ENCODE results near the gene ABCB6.
"Not testable (repeated sequence)": the region's sequence is repeated elsewhere in the genome, so short reads cannot be mapped to it uniquely, and the experiment has no call there.

ABCB6 gene

GRCh38 chr2:219213026-219213415, 5.7 kb downstream of the ABCB6 start:
- no peak for DNase-seq

DNA sequence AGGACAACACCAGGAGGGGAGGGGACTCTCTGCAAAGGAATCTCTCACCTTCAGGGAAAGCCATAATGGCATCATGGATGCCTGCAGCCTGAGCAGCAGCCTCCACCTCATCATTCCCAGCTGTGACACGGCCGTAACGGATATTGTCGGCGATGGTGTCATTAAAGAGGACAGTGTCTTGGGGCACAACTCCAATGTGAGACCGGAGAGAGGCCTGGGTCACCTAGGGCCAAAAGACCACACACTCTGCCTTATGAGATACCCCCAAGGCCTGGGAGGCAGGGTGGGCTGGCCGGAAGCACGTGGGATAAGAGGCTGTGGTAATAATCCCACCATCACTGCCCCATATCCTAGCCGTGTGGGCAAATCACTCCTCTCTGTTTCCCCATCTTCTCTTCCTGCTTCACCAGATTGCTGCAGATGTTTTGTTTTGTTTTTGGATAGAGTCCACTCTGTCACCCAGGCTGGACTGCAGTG, 7.8 kb downstream of the ABCB6 start:
- no peak for DNase-seq

GRCh38 chr2:219210196-219210885, 8.4 kb downstream of the ABCB6 start:
- DNase-seq: no peak

DNA sequence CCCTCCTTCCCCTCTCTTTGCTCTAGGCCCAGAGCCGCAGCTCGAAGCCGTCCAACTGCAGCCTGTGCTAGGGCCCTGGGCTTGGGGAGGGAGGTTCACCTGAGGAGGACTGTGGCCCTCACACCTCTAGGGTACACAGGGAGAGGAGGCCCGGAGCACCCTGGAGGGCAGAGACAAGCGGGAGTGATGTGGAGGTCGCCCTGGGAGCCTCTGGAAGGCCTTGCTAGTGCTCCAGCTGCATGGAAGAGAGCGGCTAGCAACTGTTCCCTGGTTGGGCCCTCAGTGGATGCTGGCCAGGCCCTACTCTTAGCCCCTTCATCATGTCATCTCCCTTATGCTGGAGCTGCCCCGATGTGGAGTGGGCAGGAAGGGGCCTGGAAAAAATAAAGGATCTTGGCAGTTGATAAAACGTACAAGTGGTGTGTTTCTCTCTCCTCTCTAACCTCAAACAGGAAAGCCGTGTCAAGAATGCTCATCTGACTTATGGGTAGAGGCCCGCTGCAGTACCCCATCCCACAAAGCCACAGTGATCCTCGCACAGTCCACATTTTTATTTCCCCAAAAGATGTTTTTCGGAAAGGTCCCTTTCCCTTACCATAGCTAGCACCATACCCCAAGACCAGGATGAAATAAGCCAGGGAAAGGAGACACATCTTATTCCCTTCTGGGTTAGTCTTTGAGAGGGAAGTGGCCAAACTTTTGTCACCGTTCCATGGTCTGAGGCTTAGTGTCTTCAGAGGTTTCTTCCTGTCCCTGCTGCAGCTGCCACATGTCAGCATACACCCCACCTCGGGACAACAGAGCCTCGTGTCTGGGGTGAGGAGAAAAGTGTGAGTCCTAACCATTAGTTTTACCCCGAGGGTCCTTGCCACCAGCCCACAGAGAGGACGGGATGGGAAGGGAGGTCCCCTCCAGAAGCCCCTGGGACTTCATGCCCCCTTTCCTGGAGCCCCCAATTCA, 9.2 kb downstream of the ABCB6 start:
- no peak for DNase-seq

GRCh38 chr2:219207884-219208740, 10.6 kb downstream of the ABCB6 start:
- no peak for DNase-seq

GRCh38 chr2:219207134-219207883, 11.4 kb downstream of the ABCB6 start:
- DNase-seq: no peak

- peak; percentile 97 for DNase-seq
Measured at GRCh38 chr2:219206328-219207133, 12.2 kb downstream of the ABCB6 start, which contains the start of gene ZFAND2B. Gene ZFAND2B, plus strand, starts transcription at chr2:219206782. Its CDS starts 206 bp downstream, at chr2:219206988.

DNA sequence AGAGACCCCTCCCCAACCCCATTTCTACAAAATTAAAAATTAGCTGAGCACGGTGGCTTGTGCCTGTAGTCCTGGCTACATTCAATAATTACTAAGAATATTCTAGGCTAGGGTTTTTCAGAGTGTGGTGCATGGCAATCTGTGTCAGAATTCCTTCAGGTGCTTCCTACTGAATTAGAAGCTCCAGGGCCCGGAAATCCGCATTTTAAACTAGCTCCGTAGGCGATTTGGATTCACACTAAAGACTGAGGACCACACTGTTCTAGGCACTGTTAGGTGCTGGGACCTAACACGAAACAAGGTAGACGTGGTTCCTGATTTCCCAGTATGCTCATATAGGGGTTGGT, 12.8 kb downstream of the ABCB6 start:
- DNase-seq: no peak

DNA sequence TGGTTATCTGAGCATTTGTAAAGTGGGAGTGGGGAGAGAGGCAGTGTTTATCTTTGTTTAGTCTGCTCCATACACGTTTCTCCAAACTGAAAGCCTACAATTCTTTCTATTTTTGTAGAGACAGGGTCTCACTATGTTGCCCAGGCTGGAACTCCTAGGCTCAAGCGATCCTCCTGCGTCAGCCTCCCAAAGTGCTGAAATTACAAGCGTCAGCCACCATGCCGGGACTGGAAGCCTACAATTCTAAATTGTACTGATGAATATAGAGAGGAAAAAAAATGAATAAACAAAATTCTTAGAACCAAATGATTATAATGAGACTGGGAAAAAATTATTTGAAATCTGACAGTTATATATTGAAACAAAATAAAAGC, 13.6 kb downstream of the ABCB6 start:
- DNase-seq: no peak

GRCh38 chr2:219204425-219205164, 14.2 kb downstream of the ABCB6 start:
- DNase-seq: no peak

GRCh38 chr2:219201331-219201730, 17.4 kb downstream of the ABCB6 start:
- DNase-seq: not testable (repeated sequence)

GRCh38 chr2:219200502-219201326, 18.0 kb downstream of the ABCB6 start:
- peak; percentile 75 for DNase-seq

DNA sequence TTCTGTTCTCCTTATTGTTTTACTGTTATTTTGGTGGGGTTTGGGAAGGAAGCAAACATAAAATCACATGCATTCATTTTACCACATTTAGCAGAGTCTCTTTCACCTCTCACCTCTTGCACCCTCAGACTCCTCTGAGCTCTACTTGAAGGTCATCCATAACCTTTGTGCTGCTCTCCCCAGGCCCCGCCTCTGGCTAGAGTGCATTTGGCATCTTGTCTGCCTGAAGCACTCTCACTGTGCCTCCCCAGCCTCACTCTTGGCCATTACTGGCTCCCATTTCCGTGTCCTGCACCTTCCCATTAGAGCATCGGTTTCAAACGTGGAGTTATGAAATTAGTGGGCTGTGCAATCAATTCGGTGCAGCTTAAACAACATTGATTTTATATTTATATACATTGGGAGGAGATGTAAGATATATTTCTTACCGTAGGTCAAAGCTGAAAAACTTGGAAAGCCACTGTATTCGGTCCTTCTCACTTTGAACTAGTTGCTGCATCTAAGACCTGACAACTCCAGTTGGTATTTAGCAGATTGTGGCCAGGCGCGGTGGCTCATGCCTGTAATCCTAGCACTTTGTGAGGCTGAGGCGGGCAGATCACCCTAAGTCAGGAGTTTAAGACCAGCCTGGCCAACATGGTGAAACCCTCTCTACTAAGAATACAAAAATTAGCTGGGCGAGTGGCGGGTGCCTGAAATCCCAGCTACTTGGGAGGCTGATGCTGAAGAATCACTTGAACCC, 19.1 kb downstream of the ABCB6 start:
- DNase-seq: no peak

GRCh38 chr2:219198974-219199373, 19.8 kb downstream of the ABCB6 start:
- DNase-seq: no peak

GRCh38 chr2:219197388-219197787, 21.4 kb downstream of the ABCB6 start:
- DNase-seq: no peak

DNA sequence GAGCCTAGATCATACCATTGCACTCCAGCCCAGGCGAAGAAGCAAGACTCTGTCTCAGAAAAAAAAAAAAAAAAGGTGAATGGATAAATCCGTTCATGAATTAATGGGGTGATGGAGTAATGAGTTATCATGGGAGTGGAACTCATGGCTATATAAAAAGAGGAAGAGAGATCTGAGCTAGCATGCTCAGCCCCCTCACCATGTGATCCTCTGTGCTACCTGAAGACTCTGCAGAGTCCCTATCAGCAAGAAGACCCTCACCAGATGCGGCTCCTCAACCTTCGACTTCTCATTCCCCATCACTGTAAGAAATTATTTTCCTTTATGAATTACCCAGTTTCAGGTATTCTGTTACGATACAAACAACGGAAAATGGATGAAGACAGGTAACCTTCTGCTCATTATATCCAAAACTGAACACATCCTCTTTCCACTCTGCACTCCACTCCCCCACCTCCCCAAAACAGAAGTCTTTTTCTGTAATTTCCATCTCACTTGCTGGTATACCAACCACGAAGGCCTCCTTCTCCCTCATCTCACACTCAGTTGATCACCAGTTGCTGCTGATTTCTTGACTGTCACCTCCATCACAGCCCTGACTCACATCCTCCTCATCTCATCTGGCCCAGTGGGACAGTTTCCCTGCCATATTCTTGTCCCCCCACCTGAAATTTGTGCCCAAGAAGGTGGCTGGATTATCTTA, 31.9 kb downstream of the ABCB6 start:
- DNase-seq: no peak

GRCh38 chr2:219184121-219184520, 34.6 kb downstream of the ABCB6 start:
- no peak for DNase-seq

- DNase-seq: no peak
Measured at GRCh38 chr2:219183151-219183772, 35.5 kb downstream of the ABCB6 start.

Data from activated CD8-positive, alpha-beta memory T cell treated with anti-CD3 and anti-CD28 coated beads, Interleukin-2, amount 50 U/mL, for 48 hours (primary cell).